GM23338 (cell line): ENCODE results near the gene ZNF678. TPM values are rescaled to one million over a fixed set of nuclear protein-coding genes. Genes with fewer than 3 reads are reported as not detected.

ENCODE experiments used
- ATAC-seq: fragments of 200-7000 bp; cut with Tn5 transposase; 3 replicates; pipeline ENCODE4 v1.9.1; 2020
- DNase-seq: peaks from one replicate; pipeline ENCODE4 v3.0.0-alpha.2; 2015; ENCODE audit warnings: low spot score
- H2AFZ ChIP-seq: fragments of 200-600 bp; sonication (generic); 2 replicates; pipeline ENCODE4 v1.8.0; 2016; ENCODE audit warnings: antibody characterized with exemption, mild to moderate bottlenecking, moderate library complexity
- H3F3A ChIP-seq: fragments of 200-600 bp; sonication (generic); replicated peaks from 2 replicates; pipeline ENCODE4 v1.8.0; 2017; ENCODE audit warnings: antibody characterized with exemption, mixed run types, low read depth
- H3K27ac ChIP-seq: fragments of 200-600 bp; sonication (generic); 2 replicates; pipeline ENCODE4 v1.6.1; 2016; ENCODE audit warnings: low read depth
- H3K27me3 ChIP-seq: fragments of 200-600 bp; sonication (generic); 2 replicates; pipeline ENCODE4 v1.8.0; 2016; ENCODE audit warnings: mild to moderate bottlenecking, mixed run types, moderate library complexity; ENCODE audit not compliant: insufficient read depth
- H3K36me3 ChIP-seq: fragments of 200-600 bp; sonication (generic); 2 replicates; pipeline ENCODE4 v1.8.0; 2016; ENCODE audit warnings: mild to moderate bottlenecking; ENCODE audit not compliant: insufficient read depth
- H3K4me1 ChIP-seq: fragments of 200-600 bp; sonication (generic); 2 replicates; pipeline ENCODE4 v1.8.0; 2016; ENCODE audit warnings: mild to moderate bottlenecking, moderate library complexity; ENCODE audit not compliant: insufficient read depth
- H3K4me2 ChIP-seq: fragments of 200-600 bp; sonication (generic); 2 replicates; pipeline ENCODE4 v1.7.1; 2017; ENCODE audit warnings: mixed run types
- H3K4me3 ChIP-seq: fragments of 200-600 bp; sonication (generic); 2 replicates; pipeline ENCODE4 v1.6.1; 2016; ENCODE audit warnings: mixed run types
- H3K79me2 ChIP-seq: fragments of 200-600 bp; sonication (generic); replicated peaks from 2 replicates; pipeline ENCODE4 v1.8.0; 2017; ENCODE audit warnings: mild to moderate bottlenecking; ENCODE audit not compliant: insufficient read depth
- H3K9me2 ChIP-seq: fragments of 200-600 bp; sonication (generic); 2 replicates; pipeline ENCODE4 v1.8.0; 2017; ENCODE audit not compliant: insufficient read depth
- H4K20me1 ChIP-seq: fragments of 200-600 bp; sonication (generic); replicated peaks from 2 replicates; pipeline ENCODE4 v1.8.0; 2017; ENCODE audit warnings: mild to moderate bottlenecking; ENCODE audit not compliant: insufficient read depth
- H3K27ac Mint-ChIP-seq: 2 replicates; pipeline ENCODE4 v1.8.0; 2020; ENCODE audit warnings: inconsistent platforms, mild to moderate bottlenecking, moderate library complexity, mixed read lengths
- H3K27me3 Mint-ChIP-seq: 3 replicates; pipeline ENCODE4 v1.8.0; 2022; ENCODE audit warnings: low read depth, mild to moderate bottlenecking, moderate library complexity, mixed read lengths, inconsistent platforms; ENCODE audit not compliant: insufficient read depth, poor library complexity
- H3K36me3 Mint-ChIP-seq: 3 replicates; pipeline ENCODE4 v1.8.0; 2021; ENCODE audit warnings: low read depth, mild to moderate bottlenecking, inconsistent platforms, moderate library complexity, mixed read lengths
- H3K4me1 Mint-ChIP-seq: 3 replicates; pipeline ENCODE4 v1.8.0; 2020; ENCODE audit warnings: mild to moderate bottlenecking, inconsistent platforms, mixed read lengths
- H3K4me3 Mint-ChIP-seq: 3 replicates; pipeline ENCODE4 v1.8.0; 2021; ENCODE audit warnings: moderate library complexity, mild to moderate bottlenecking, inconsistent platforms, mixed read lengths
- H3K9me3 Mint-ChIP-seq: 3 replicates; pipeline ENCODE4 v1.8.0; 2020; ENCODE audit warnings: moderate library complexity, mild to moderate bottlenecking, inconsistent platforms, mixed read lengths
- EZH2 ChIP-seq: fragments of 200-600 bp; sonication (generic); IDR thresholded peaks from one replicate; pipeline ENCODE4 v1.8.0; 2017; ENCODE audit warnings: antibody characterized with exemption, mild to moderate bottlenecking, low read depth; ENCODE audit not compliant: unreplicated experiment
- EZH2phosphoT487 ChIP-seq: fragments of 200-600 bp; sonication (generic); IDR thresholded peaks from one replicate; pipeline ENCODE4 v1.8.1; 2018; ENCODE audit warnings: antibody characterized with exemption; ENCODE audit not compliant: unreplicated experiment
- JUNB ChIP-seq: IDR thresholded peaks from one replicate; pipeline ENCODE4 v1.6.1; 2016; ENCODE audit warnings: antibody characterized with exemption; ENCODE audit not compliant: unreplicated experiment
- NANOG ChIP-seq: IDR thresholded peaks from 2 replicates; pipeline ENCODE4 v1.6.1; 2016; ENCODE audit warnings: antibody characterized with exemption, borderline replicate concordance
- STAT1 ChIP-seq: IDR thresholded peaks from one replicate; pipeline ENCODE4 v1.6.1; 2016; ENCODE audit warnings: antibody characterized with exemption; ENCODE audit not compliant: unreplicated experiment
- ZNF114 ChIP-seq: fragments of 250-450 bp; sonication (Bioruptor Pico); IDR thresholded peaks from 2 replicates; pipeline ENCODE4 v1.5.0; 2020; ENCODE audit warnings: mild to moderate bottlenecking, moderate library complexity
- ZNF331 ChIP-seq: fragments of 250-450 bp; sonication (Bioruptor Pico); IDR thresholded peaks from 2 replicates; pipeline ENCODE4 v1.5.0; 2020; ENCODE audit warnings: low read depth, mild to moderate bottlenecking, moderate library complexity
- polyA plus RNA-seq: library from polyadenylated mRNA; unstranded; fragments of >200 nt; fragmentation: Nextera tagmentation; extraction: Ambion mirVana; gene quantifications from 2 replicates; pipeline ENCODE4 v1.2.1, GENCODE V29; 2016
- total RNA-seq: library from RNA; depleted of rRNA; stranded (reverse); fragments of >200 nt; shearing (Covaris generic); gene quantifications from 2 replicates; pipeline ENCODE4 v1.2.3, GENCODE V29; 2014
- TF ChIP-seq, protein P1 (sequence below): IDR thresholded peaks from 2 replicates; pipeline ENCODE4 v1.6.1; 2016; ENCODE audit warnings: antibody characterized with exemption
- TF ChIP-seq, protein P2 (sequence below), 2 experiments: fragments of 200-600 bp in 1 of 2; sonication (generic) in 1 of 2; conservative IDR thresholded peaks; 2 replicates each; pipeline versions ENCODE4 v1.5.1 to v1.6.1; 2016 to 2017; ENCODE audit warnings: antibody characterized with exemption in 2 of 2, low read depth in 2 of 2, mild to moderate bottlenecking in 2 of 2, moderate library complexity in 1 of 2
- TF ChIP-seq, protein P3 (sequence below): IDR thresholded peaks from one replicate; pipeline ENCODE4 v1.6.1; 2018; ENCODE audit warnings: antibody characterized with exemption; ENCODE audit not compliant: unreplicated experiment

Gene ZNF678
- total and polyA plus RNA-seq, 2 experiments from 2014 or later, result 8.6 to 60.0 TPM

DNA sequence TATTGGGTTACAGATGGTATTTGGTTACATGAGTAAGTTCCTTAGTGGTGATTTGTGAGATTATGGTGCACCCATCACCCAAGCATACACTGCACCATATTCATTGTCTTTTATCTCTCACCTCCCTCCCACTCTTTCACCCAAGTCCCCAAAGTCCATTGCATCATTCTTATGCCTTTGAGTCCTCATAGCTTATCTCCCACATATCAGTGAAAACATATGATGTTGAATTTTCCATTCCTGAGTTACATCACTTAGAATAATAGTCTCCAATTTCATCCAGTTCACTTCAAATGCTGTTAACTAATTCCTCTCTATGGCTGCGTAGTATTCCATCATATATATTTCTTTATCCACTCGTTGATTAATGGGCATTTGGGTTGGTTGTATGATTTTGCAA is 36.8 kb upstream of the ZNF678 start (continued):
- TF ChIP-seq ZNF331 (CRISPR knock-in tag), result no peak
- TF ChIP-seq, protein P1, sequence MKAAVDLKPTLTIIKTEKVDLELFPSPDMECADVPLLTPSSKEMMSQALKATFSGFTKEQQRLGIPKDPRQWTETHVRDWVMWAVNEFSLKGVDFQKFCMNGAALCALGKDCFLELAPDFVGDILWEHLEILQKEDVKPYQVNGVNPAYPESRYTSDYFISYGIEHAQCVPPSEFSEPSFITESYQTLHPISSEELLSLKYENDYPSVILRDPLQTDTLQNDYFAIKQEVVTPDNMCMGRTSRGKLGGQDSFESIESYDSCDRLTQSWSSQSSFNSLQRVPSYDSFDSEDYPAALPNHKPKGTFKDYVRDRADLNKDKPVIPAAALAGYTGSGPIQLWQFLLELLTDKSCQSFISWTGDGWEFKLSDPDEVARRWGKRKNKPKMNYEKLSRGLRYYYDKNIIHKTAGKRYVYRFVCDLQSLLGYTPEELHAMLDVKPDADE, result no peak

DNA sequence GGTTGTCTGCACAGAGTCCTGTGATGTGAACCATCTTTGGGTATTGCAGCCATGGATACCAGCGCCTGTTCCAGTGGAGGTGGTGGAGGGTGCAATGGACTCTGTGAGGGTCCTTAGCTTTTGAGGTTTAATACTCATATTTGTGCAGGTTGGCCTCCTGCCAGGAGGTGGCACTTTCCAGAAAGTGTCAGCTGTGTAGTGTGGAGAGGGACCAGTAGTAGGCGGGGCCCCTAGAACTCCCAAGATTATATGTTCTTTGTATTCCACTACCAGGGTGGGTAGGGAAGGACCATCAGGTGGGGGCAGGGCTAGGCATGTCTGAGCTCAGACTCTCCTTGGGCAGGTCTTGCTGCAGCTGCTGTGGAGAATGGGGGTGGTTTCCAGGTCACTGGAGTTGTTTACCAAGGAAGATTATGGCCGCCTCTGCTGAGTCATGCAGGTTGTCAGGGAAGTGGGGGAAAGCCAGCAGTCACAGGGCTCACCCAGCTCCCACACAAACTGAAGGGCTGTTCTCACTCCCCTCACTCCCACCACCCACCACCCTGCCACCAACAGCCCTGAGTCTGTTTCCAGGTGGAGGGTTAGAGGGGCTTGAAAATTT is 31.2 kb upstream of the ZNF678 start:
- H3K4me3 ChIP-seq, result no peak overlapping the region
- no peaks in the 10 kb centered on the region for H4K20me1 ChIP-seq
- H3K9me2 ChIP-seq, result no peaks in the 10 kb centered on the region
- no peaks in the 10 kb centered on the region; the same call in 1 of the 2 replicates for H3K27me3 ChIP-seq
- H3K4me2 ChIP-seq, result no peak overlapping the region
- H3K27ac Mint-ChIP-seq, result no peak overlapping the region
- H3K36me3 Mint-ChIP-seq, result peaks cover 49% of the 10 kb centered on the region
- H3K36me3 ChIP-seq, result no peaks in the 10 kb centered on the region; the same call in 1 of the 2 replicates
- H3K79me2 ChIP-seq, result no peaks in the 10 kb centered on the region
- no peak overlapping the region for H3K4me3 Mint-ChIP-seq
- no peaks in the 10 kb centered on the region for H3K4me1 ChIP-seq
- H3K27me3 Mint-ChIP-seq, result no peaks in the 10 kb centered on the region
- no peak for TF ChIP-seq JUNB
- DNase-seq (no peak), ATAC-seq (no peak)
- H2AFZ ChIP-seq, result no peak overlapping the region
- no peak overlapping the region for H3K27ac ChIP-seq
- no peaks in the 10 kb centered on the region for H3K4me1 Mint-ChIP-seq
- H3K9me3 Mint-ChIP-seq, result peaks cover 76% of the 10 kb centered on the region
- H3F3A ChIP-seq, result no peaks in the 10 kb centered on the region

DNA sequence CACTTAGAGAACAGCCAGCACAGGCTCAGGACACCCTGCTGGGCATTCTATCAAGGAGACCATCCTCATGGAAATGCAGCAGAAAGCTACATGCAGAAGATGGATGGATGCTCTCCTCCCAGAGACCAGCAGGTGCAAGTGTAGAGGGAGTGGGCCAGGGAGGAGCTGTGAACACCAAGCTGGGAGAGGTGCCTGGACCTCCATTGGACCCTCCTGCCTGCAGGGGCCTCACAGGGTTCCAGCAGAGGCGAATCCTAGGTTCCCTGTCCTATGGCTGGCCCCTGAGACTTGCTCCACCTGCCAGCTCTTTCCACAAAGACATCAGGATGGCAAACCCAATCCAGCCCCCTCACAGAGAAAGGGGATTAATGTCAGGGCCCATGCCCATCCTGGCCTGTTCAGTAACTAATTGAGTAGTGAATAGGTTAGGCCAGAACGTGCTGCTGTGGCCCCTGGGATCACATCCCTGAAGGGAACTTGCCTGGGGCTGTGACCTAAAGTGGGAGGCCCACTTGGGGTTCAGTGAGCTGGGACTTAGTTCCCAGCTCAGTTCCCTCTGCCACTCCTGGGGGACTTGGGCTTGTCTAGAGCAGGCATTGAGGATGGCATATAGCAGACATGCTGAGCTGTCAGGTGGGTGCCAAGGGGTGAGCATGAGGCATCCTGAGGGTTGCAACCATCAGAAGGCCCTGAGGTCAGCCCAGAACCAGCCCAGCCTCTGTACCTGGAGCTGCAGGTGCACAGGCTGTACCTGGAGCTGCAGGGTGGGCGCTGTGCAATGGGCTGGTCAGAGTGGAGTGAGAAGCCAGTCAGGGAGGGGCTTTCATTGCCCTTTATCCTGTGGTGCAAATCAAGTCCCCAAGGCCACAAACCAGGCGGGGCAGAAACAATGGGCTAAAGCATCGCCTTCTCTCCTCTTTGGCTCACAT is 22.9 kb upstream of the ZNF678 start:
- Mint-ChIP-seq H3K4me1 (peaks cover 4% of the 10 kb centered on the region; the same call in 2 of the 3 replicates), H3K4me3 (no peak overlapping the region), H3K27ac (no peak overlapping the region), H3K27me3 (peaks cover 23% of the 10 kb centered on the region), H3K36me3 (no peaks in the 10 kb centered on the region; the same call in 2 of the 3 replicates), H3K9me3 (peaks cover under 1% of the 10 kb centered on the region; the same call in 2 of the 3 replicates)
- Histone ChIP-seq H3K9me2 (0 out of 2 replicates have a peak, but pooled peaks cover under 1% of the 10 kb centered on the region), H3K4me3 (no peak overlapping the region), H3K27me3 (peaks cover 20% of the 10 kb centered on the region), H3K79me2 (no peaks in the 10 kb centered on the region), H3K4me1 (no peaks in the 10 kb centered on the region; the same call in 1 of the 2 replicates), H3K4me2 (no peak overlapping the region), H2AFZ (no peak overlapping the region), H3K36me3 (no peaks in the 10 kb centered on the region), H3F3A (no peaks in the 10 kb centered on the region), H3K27ac (no peak overlapping the region), H4K20me1 (no peaks in the 10 kb centered on the region)
- no peak for DNase-seq
- ATAC-seq, result no peak
- TF ChIP-seq EZH2phosphoT487, result no peak
- no peak for TF ChIP-seq NANOG
- TF ChIP-seq, protein P2, sequence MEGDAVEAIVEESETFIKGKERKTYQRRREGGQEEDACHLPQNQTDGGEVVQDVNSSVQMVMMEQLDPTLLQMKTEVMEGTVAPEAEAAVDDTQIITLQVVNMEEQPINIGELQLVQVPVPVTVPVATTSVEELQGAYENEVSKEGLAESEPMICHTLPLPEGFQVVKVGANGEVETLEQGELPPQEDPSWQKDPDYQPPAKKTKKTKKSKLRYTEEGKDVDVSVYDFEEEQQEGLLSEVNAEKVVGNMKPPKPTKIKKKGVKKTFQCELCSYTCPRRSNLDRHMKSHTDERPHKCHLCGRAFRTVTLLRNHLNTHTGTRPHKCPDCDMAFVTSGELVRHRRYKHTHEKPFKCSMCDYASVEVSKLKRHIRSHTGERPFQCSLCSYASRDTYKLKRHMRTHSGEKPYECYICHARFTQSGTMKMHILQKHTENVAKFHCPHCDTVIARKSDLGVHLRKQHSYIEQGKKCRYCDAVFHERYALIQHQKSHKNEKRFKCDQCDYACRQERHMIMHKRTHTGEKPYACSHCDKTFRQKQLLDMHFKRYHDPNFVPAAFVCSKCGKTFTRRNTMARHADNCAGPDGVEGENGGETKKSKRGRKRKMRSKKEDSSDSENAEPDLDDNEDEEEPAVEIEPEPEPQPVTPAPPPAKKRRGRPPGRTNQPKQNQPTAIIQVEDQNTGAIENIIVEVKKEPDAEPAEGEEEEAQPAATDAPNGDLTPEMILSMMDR (conservative IDR thresholded peaks at IDR 0.05; ENCODE audit: low read depth in 2 of 2), result no peak
- no peak for TF ChIP-seq EZH2
- TF ChIP-seq ZNF331 (CRISPR knock-in tag), result no peak
- TF ChIP-seq ZNF114 (CRISPR knock-in tag), result no peak
- TF ChIP-seq, protein P3, sequence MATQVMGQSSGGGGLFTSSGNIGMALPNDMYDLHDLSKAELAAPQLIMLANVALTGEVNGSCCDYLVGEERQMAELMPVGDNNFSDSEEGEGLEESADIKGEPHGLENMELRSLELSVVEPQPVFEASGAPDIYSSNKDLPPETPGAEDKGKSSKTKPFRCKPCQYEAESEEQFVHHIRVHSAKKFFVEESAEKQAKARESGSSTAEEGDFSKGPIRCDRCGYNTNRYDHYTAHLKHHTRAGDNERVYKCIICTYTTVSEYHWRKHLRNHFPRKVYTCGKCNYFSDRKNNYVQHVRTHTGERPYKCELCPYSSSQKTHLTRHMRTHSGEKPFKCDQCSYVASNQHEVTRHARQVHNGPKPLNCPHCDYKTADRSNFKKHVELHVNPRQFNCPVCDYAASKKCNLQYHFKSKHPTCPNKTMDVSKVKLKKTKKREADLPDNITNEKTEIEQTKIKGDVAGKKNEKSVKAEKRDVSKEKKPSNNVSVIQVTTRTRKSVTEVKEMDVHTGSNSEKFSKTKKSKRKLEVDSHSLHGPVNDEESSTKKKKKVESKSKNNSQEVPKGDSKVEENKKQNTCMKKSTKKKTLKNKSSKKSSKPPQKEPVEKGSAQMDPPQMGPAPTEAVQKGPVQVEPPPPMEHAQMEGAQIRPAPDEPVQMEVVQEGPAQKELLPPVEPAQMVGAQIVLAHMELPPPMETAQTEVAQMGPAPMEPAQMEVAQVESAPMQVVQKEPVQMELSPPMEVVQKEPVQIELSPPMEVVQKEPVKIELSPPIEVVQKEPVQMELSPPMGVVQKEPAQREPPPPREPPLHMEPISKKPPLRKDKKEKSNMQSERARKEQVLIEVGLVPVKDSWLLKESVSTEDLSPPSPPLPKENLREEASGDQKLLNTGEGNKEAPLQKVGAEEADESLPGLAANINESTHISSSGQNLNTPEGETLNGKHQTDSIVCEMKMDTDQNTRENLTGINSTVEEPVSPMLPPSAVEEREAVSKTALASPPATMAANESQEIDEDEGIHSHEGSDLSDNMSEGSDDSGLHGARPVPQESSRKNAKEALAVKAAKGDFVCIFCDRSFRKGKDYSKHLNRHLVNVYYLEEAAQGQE, result no peak
- TF ChIP-seq STAT1, result no peak
- TF ChIP-seq, protein P1, result no peak
